Neuronal stem cell (in vitro differentiated cells): ENCODE data around the gene TTBK1.
A peak's percentile ranks its signal among the peaks of the same experiment; 100 is the strongest.

ENCODE experiments used
- DNase-seq: peaks from one replicate; pipeline ENCODE4 v3.0.0-alpha.2; 2013; ENCODE audit warnings: low spot score
- H2AFZ ChIP-seq: one replicate; pipeline ENCODE4 v1.6.1; 2013; ENCODE audit warnings: mild to moderate bottlenecking, low read length, inconsistent platforms
- H2AK5ac ChIP-seq: 2 replicates; pipeline ENCODE4 v1.6.1; 2013; ENCODE audit warnings: low read depth, mild to moderate bottlenecking, inconsistent platforms, low read length, moderate library complexity, mixed read lengths
- H2BK120ac ChIP-seq: 2 replicates; pipeline ENCODE4 v1.6.1; 2013; ENCODE audit warnings: low read depth, mild to moderate bottlenecking, inconsistent platforms, low read length, moderate library complexity, mixed read lengths
- H2BK12ac ChIP-seq: one replicate; pipeline ENCODE4 v1.6.1; 2013; ENCODE audit warnings: low read length, inconsistent platforms
- H2BK15ac ChIP-seq: 2 replicates; pipeline ENCODE4 v1.6.1; 2013; ENCODE audit warnings: mild to moderate bottlenecking, low read length, inconsistent platforms, mixed read lengths
- H2BK5ac ChIP-seq: one replicate; pipeline ENCODE4 v1.6.1; 2013; ENCODE audit warnings: inconsistent platforms, mild to moderate bottlenecking, low read length, moderate library complexity
- H3K14ac ChIP-seq: one replicate; pipeline ENCODE4 v1.6.1; 2013; ENCODE audit warnings: low read length, inconsistent platforms
- H3K18ac ChIP-seq: 2 replicates; pipeline ENCODE4 v1.6.1; 2013; ENCODE audit warnings: low read length, inconsistent platforms
- H3K23ac ChIP-seq: 2 replicates; pipeline ENCODE4 v1.6.1; 2013; ENCODE audit warnings: low read depth, mild to moderate bottlenecking, mixed read lengths, low read length, inconsistent platforms; ENCODE audit not compliant: poor library complexity
- H3K27ac ChIP-seq: replicated peaks from 3 replicates; pipeline ENCODE4 v1.5.1; 2013; ENCODE audit warnings: low read length, inconsistent platforms
- H3K27me3 ChIP-seq, 3 experiments: 2 replicates each; pipeline ENCODE4 v1.6.1; 2013; ENCODE audit warnings: low read length in 3 of 3, mild to moderate bottlenecking in 2 of 3, inconsistent platforms in 1 of 3, low read depth in 1 of 3, mixed read lengths in 1 of 3, moderate library complexity in 1 of 3; ENCODE audit not compliant: control insufficient read depth in 3 of 3, insufficient read depth in 3 of 3
- H3K36me3 ChIP-seq, 2 donors: replicated peaks in 1 of 2; 2 replicates each; pipeline ENCODE4 v1.6.1; 2013; ENCODE audit warnings: low read length in 2 of 2; ENCODE audit not compliant: control insufficient read depth in 2 of 2, insufficient read depth in 2 of 2
- H3K4ac ChIP-seq: 2 replicates; pipeline ENCODE4 v1.6.1; 2013; ENCODE audit warnings: inconsistent platforms, mild to moderate bottlenecking, low read length, moderate library complexity
- H3K4me1 ChIP-seq, 2 donors: 1 replicate in 1 of 2; 2 replicates in 1 of 2; pipeline ENCODE4 v1.6.1; 2013; ENCODE audit warnings: low read length in 2 of 2, low read depth in 1 of 2; ENCODE audit not compliant: control insufficient read depth in 2 of 2, insufficient read depth in 1 of 2
- H3K4me2 ChIP-seq: one replicate; pipeline ENCODE4 v1.6.1; 2013; ENCODE audit warnings: mild to moderate bottlenecking, low read length, inconsistent platforms; ENCODE audit not compliant: insufficient read depth, poor library complexity, severe bottlenecking
- H3K4me3 ChIP-seq, 2 donors: 2 replicates each; pipeline ENCODE4 v1.5.1; 2013; ENCODE audit warnings: low read length in 2 of 2, mild to moderate bottlenecking in 2 of 2, inconsistent platforms in 1 of 2, moderate library complexity in 1 of 2
- H3K79me1 ChIP-seq: one replicate; pipeline ENCODE4 v1.6.1; 2013; ENCODE audit warnings: low read depth, mild to moderate bottlenecking, inconsistent platforms, low read length, moderate library complexity
- H3K9ac ChIP-seq: one replicate; pipeline ENCODE4 v1.6.1; 2013; ENCODE audit warnings: mild to moderate bottlenecking, low read depth, low read length, inconsistent platforms; ENCODE audit not compliant: poor library complexity
- H3K9me3 ChIP-seq, 2 donors: replicated peaks in 1 of 2; 2 replicates each; pipeline versions ENCODE3 to v1.6.1; 2013; ENCODE audit warnings: low read length in 2 of 2, mild to moderate bottlenecking in 2 of 2, inconsistent platforms in 1 of 2, low read depth in 1 of 2, mixed read lengths in 1 of 2, moderate library complexity in 1 of 2; ENCODE audit not compliant: control insufficient read depth in 2 of 2, insufficient read depth in 1 of 2
- H4K8ac ChIP-seq: one replicate; pipeline ENCODE4 v1.6.1; 2013; ENCODE audit warnings: low read depth, mild to moderate bottlenecking, inconsistent platforms, low read length, moderate library complexity
- H4K91ac ChIP-seq: one replicate; pipeline ENCODE4 v1.6.1; 2013; ENCODE audit warnings: low read length, low read depth, mild to moderate bottlenecking, inconsistent platforms; ENCODE audit not compliant: poor library complexity
- WGBS, 2 donors: extraction: QIAGEN DNeasy Blood & Tissue Kit; methylation state at CpG; one replicate each; pipeline ENCODE4 v1.1.7; 2013; ENCODE audit warnings: missing lambda C conversion rate in 2 of 2, mixed read lengths in 1 of 2; ENCODE audit not compliant: insufficient read length in 2 of 2, insufficient replicate concordance in 1 of 2; ENCODE audit errors: extremely low coverage in 2 of 2; 5-methylcytosine and 5-hydroxymethylcytosine counted together

Gene TTBK1

GRCh38 chr6:43284991-43285781 is 41.9 kb downstream of the TTBK1 start:
- H3K27ac ChIP-seq, result no peak overlapping the region
- no peak overlapping the region for H3K4me3 ChIP-seq
- H3K36me3 ChIP-seq, result no peaks in the 10 kb centered on the region
- H3K9me3 ChIP-seq, result no peaks in the 10 kb centered on the region
- peak overlapping the region; percentile 11 for H2BK15ac ChIP-seq
- H4K8ac ChIP-seq, result peak overlapping the region; percentile 97
- H3K23ac ChIP-seq, result peak overlapping the region; percentile 52
- no peak for DNase-seq
- H3K4me1 ChIP-seq, result peaks cover 0 to 5% of the 10 kb centered on the region in 2 donors
- H3K14ac ChIP-seq, result no peak overlapping the region
- no CpG with 5 or more reads among the region's 83 CpGs for WGBS, 2 donors
- no peak overlapping the region for H2AFZ ChIP-seq
- peak overlapping the region; percentile 56 for H3K4me2 ChIP-seq
- peak overlapping the region; percentile 10 for H2AK5ac ChIP-seq
- peak overlapping the region; percentile 85 for H3K18ac ChIP-seq
- no peaks in the 10 kb centered on the region for H3K79me1 ChIP-seq
- no peak overlapping the region for H2BK5ac ChIP-seq
- H2BK120ac ChIP-seq, result peak overlapping the region; percentile 35
- peak overlapping the region; percentile 18 for H3K4ac ChIP-seq
- no peak overlapping the region for H3K9ac ChIP-seq
- no peak overlapping the region for H2BK12ac ChIP-seq
- H3K27me3 ChIP-seq, result peaks cover 0 to 4% (median 0%) of the 10 kb centered on the region in 3 experiments
- H4K91ac ChIP-seq, result peak overlapping the region; percentile 94

GRCh38 chr6:43285832-43286231 is 42.6 kb downstream of the TTBK1 start:
- Histone ChIP-seq H2AK5ac (peak overlapping the region; percentile 23), H3K4me2 (no peak overlapping the region), H3K36me3 (no peaks in the 10 kb centered on the region), H2BK12ac (no peak overlapping the region), H3K9ac (no peak overlapping the region), H3K27ac (no peak overlapping the region), H3K4ac (no peak overlapping the region), H4K8ac (no peak overlapping the region), H3K27me3 (peaks cover 0 to 9% (median 0%) of the 10 kb centered on the region in 3 experiments), H3K18ac (peak overlapping the region; percentile 23), H4K91ac (no peak overlapping the region), H2AFZ (no peak overlapping the region), H3K4me3 (no peak overlapping the region), H3K4me1 (peaks cover 0 to 5% of the 10 kb centered on the region in 2 donors), H3K79me1 (no peaks in the 10 kb centered on the region), H3K9me3 (no peaks in the 10 kb centered on the region), H2BK5ac (no peak overlapping the region), H2BK15ac (peak overlapping the region; percentile 11), H2BK120ac (no peak overlapping the region), H3K23ac (no peak overlapping the region), H3K14ac (no peak overlapping the region)
- DNase-seq, result no peak
- no CpG with 5 or more reads among the region's 5 CpGs for WGBS, 2 donors

- Histone ChIP-seq H3K4me2 (no peak overlapping the region), H4K8ac (no peak overlapping the region), H3K9ac (no peak overlapping the region), H3K27ac (no peak overlapping the region), H2BK120ac (no peak overlapping the region), H4K91ac (no peak overlapping the region), H3K4ac (no peak overlapping the region), H2BK15ac (peak overlapping the region; percentile 11), H3K23ac (peak overlapping the region; percentile 28), H2AK5ac (peak overlapping the region; percentile 23), H3K14ac (no peak overlapping the region), H3K18ac (peak overlapping the region; percentile 0), H3K4me3 (no peak overlapping the region), H2BK12ac (no peak overlapping the region), H2AFZ (peak overlapping the region; percentile 31), H3K9me3 (no peaks in the 10 kb centered on the region), H2BK5ac (peak overlapping the region; percentile 45), H3K4me1 (peaks cover 0 to 5% of the 10 kb centered on the region in 2 donors), H3K79me1 (no peaks in the 10 kb centered on the region), H3K27me3 (peaks cover 0 to 12% (median 0%) of the 10 kb centered on the region in 3 experiments), H3K36me3 (no peaks in the 10 kb centered on the region)
- no peak for DNase-seq
- no CpG with 5 or more reads among the region's 6 CpGs for WGBS, 2 donors
Measured at GRCh38 chr6:43286456-43286979, 43.2 kb downstream of the TTBK1 start.

- Histone ChIP-seq H4K91ac (no peak overlapping the region), H3K79me1 (no peaks in the 10 kb centered on the region), H3K23ac (no peak overlapping the region), H3K27me3 (peaks cover 0 to 14% (median 0%) of the 10 kb centered on the region in 3 experiments), H3K9me3 (no peaks in the 10 kb centered on the region), H3K4me1 (peaks cover 0 to 5% of the 10 kb centered on the region in 2 donors), H3K9ac (no peak overlapping the region), H2AK5ac (no peak overlapping the region), H3K18ac (peak overlapping the region; percentile 16), H3K36me3 (no peaks in the 10 kb centered on the region), H3K14ac (no peak overlapping the region), H2AFZ (peak overlapping the region; percentile 31), H2BK5ac (no peak overlapping the region), H3K4me3 (no peak overlapping the region), H2BK15ac (peak overlapping the region; percentile 6), H3K4ac (no peak overlapping the region), H3K27ac (no peak overlapping the region), H3K4me2 (no peak overlapping the region), H2BK12ac (no peak overlapping the region), H2BK120ac (no peak overlapping the region), H4K8ac (no peak overlapping the region)
- no CpG with 5 or more reads among the region's 10 CpGs for WGBS, 2 donors
- DNase-seq, result no peak
Measured at GRCh38 chr6:43286980-43287716, 43.9 kb downstream of the TTBK1 start.
